Measurements from ENCODE around the gene GRIP2.

DNA sequence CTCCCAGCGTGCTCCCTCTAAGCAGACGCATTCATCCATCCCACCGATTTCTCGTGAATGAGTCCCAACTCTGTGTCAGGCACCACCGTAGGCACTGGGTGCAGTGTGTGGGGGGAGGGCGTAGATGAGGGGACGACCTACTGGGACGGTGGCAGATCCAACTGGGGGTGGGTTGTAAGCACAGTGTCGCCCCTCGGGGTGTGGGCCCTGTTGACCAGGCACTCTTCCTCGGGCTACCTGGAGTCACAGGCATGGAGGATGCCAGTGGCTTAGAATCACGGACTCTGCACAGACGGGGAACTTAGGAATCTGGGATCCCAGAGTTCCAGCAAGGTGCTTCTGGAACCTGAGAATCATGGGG is 71.5 kb downstream of the GRIP2 start:
- TF ChIP-seq, protein P1, sequence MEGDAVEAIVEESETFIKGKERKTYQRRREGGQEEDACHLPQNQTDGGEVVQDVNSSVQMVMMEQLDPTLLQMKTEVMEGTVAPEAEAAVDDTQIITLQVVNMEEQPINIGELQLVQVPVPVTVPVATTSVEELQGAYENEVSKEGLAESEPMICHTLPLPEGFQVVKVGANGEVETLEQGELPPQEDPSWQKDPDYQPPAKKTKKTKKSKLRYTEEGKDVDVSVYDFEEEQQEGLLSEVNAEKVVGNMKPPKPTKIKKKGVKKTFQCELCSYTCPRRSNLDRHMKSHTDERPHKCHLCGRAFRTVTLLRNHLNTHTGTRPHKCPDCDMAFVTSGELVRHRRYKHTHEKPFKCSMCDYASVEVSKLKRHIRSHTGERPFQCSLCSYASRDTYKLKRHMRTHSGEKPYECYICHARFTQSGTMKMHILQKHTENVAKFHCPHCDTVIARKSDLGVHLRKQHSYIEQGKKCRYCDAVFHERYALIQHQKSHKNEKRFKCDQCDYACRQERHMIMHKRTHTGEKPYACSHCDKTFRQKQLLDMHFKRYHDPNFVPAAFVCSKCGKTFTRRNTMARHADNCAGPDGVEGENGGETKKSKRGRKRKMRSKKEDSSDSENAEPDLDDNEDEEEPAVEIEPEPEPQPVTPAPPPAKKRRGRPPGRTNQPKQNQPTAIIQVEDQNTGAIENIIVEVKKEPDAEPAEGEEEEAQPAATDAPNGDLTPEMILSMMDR (IDR thresholded peaks at IDR 0.05) = no peak
- TF ChIP-seq POLR2A (IDR thresholded peaks at IDR 0.05) = no peak
